Measurements from ENCODE around the gene CD48. TPM values are rescaled to one million over a fixed set of nuclear protein-coding genes. Genes with fewer than 3 reads are reported as not detected.

The CD48 gene
- polyA plus RNA-seq, 1 of the 3 experiments (the other 2 are of a cell fraction) = not detected

- TF ChIP-seq RFX5 (IDR thresholded peaks at IDR 0.05; ENCODE audit: low read length) = no peak
- TF ChIP-seq, protein P1, sequence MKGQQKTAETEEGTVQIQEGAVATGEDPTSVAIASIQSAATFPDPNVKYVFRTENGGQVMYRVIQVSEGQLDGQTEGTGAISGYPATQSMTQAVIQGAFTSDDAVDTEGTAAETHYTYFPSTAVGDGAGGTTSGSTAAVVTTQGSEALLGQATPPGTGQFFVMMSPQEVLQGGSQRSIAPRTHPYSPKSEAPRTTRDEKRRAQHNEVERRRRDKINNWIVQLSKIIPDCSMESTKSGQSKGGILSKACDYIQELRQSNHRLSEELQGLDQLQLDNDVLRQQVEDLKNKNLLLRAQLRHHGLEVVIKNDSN (IDR thresholded peaks at IDR 0.05; ENCODE audit: borderline replicate concordance, low read depth) = no peak
- TF ChIP-seq SIN3A (IDR thresholded peaks at IDR 0.05; ENCODE audit: borderline replicate concordance, low read depth, low read length) = no peak
- TF ChIP-seq FOXJ3 (CRISPR knock-in tag; IDR thresholded peaks at IDR 0.05) = no peak
- TF ChIP-seq PBX3 (IDR thresholded peaks at IDR 0.05) = no peak
- no peak for TF ChIP-seq TEAD4 (IDR thresholded peaks at IDR 0.05; ENCODE audit: borderline replicate concordance, insufficient read depth)
- TF ChIP-seq SMC3 (IDR thresholded peaks at IDR 0.05; ENCODE audit: low read depth, low read length) = no peak
- no peak for TF ChIP-seq NFIC (IDR thresholded peaks at IDR 0.05; ENCODE audit: borderline replicate concordance)
- TF ChIP-seq, protein P2, sequence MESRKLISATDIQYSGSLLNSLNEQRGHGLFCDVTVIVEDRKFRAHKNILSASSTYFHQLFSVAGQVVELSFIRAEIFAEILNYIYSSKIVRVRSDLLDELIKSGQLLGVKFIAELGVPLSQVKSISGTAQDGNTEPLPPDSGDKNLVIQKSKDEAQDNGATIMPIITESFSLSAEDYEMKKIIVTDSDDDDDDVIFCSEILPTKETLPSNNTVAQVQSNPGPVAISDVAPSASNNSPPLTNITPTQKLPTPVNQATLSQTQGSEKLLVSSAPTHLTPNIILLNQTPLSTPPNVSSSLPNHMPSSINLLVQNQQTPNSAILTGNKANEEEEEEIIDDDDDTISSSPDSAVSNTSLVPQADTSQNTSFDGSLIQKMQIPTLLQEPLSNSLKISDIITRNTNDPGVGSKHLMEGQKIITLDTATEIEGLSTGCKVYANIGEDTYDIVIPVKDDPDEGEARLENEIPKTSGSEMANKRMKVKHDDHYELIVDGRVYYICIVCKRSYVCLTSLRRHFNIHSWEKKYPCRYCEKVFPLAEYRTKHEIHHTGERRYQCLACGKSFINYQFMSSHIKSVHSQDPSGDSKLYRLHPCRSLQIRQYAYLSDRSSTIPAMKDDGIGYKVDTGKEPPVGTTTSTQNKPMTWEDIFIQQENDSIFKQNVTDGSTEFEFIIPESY (IDR thresholded peaks at IDR 0.05; ENCODE audit: borderline replicate concordance, low read depth) = no peak
- TF ChIP-seq MXI1 (IDR thresholded peaks at IDR 0.05; ENCODE audit: low read depth, low read length) = no peak
- TF ChIP-seq ELF1 (IDR thresholded peaks at IDR 0.05) = no peak
- no peak for TF ChIP-seq EP300 (IDR thresholded peaks at IDR 0.05; ENCODE audit: borderline replicate concordance in 1 of 2, low read depth in 1 of 2, low read length in 1 of 2)
- no peak for TF ChIP-seq TAF1 (IDR thresholded peaks at IDR 0.05; ENCODE audit: borderline replicate concordance, low read depth, low read length)
- no peak for TF ChIP-seq GATA2 (CRISPR knock-in tag; IDR thresholded peaks at IDR 0.05)
- TF ChIP-seq REST (IDR thresholded peaks at IDR 0.05; ENCODE audit: low read depth, low read length) = no peak
- no peak for TF ChIP-seq FOXM1 (IDR thresholded peaks at IDR 0.05; ENCODE audit: low read depth)
- no peak for TF ChIP-seq JUND (IDR thresholded peaks at IDR 0.05)
- no peak overlapping the region for H2AFZ ChIP-seq (ENCODE audit: low read depth)
- H3K4me1 ChIP-seq (ENCODE audit: control insufficient read depth in 1 of 2, insufficient read depth in 2 of 2, low read depth in 1 of 2, low read length in 1 of 2) = no peaks in the 10 kb centered on the region
- ChIA-PET POLR2A (no interaction called here), CTCF (interaction anchor here (0.6 to 1.2 kb wide), 3 partner anchors 9 to 14 kb away, joined by 3 read pairs; no protein-coding TSS in a partner anchor)
- H3K9me3 ChIP-seq = peaks cover 3% of the 10 kb centered on the region; the same call in 1 of the 2 replicates
- no peaks in the 10 kb centered on the region for H4K20me1 ChIP-seq (ENCODE audit: insufficient read depth)
- no peak overlapping the region for H3K27ac ChIP-seq (ENCODE audit: low read depth in 2 of 2, low read length in 1 of 2)
- H3K9ac ChIP-seq = no peak overlapping the region
- DNase-seq = no peak
- no peaks in the 10 kb centered on the region for H3K79me2 ChIP-seq (ENCODE audit: insufficient read depth)
- H3F3A ChIP-seq (replicated peaks; ENCODE audit: insufficient read depth) = no peaks in the 10 kb centered on the region
- peaks cover 7% of the 10 kb centered on the region; the same call in 1 of the 2 replicates for H3K27me3 ChIP-seq (ENCODE audit: insufficient read depth)
- H3K4me3 ChIP-seq (ENCODE audit: low read depth in 2 of 2, low read length in 1 of 2) = no peak overlapping the region
- WGBS (ENCODE audit: low lambda C conversion rate) = 3% methylated on average over 3 of the region's 3 CpGs
- H3K9me2 ChIP-seq = no peaks in the 10 kb centered on the region
- H3K36me3 ChIP-seq (replicated peaks in 1 of 2; ENCODE audit: control insufficient read depth in 1 of 2, insufficient read depth in 2 of 2, low read length in 1 of 2) = no peaks in the 10 kb centered on the region
- H3K4me2 ChIP-seq = no peak overlapping the region
Observed at GRCh38 chr1:160671603-160672517, 39.8 kb downstream of the CD48 start.
